GM12878 (cell line): ENCODE measurements around the gene PAK5.

ENCODE experiments used
- BRCA1 ChIP-seq: IDR thresholded peaks from 2 replicates; pipeline ENCODE4 v1.6.1; 2011; ENCODE audit warnings: low read depth, low read length, improper control_type of control experiment
- CHD1 ChIP-seq: IDR thresholded peaks from 2 replicates; pipeline ENCODE4 v1.6.1; 2012; ENCODE audit warnings: low read depth, low read length, improper control_type of control experiment
- CHD2 ChIP-seq: IDR thresholded peaks from 2 replicates; pipeline ENCODE4 v1.6.1; 2011; ENCODE audit warnings: low read depth, low read length, improper control_type of control experiment, borderline replicate concordance
- CTCF ChIP-seq, 3 experiments: IDR thresholded peaks in 2 of 3; conservative IDR thresholded peaks in 1 of 3; 2 replicates each; pipeline ENCODE4 v1.5.1; 2011; ENCODE audit warnings: low read depth in 3 of 3, low read length in 3 of 3, mild to moderate bottlenecking in 3 of 3, control low read depth in 2 of 3, moderate library complexity in 2 of 3, inconsistent platforms in 1 of 3, mixed read lengths in 1 of 3; ENCODE audit not compliant: control insufficient read depth in 2 of 3, insufficient read depth in 1 of 3; ENCODE audit errors: extremely low read depth in 1 of 3
- FOS ChIP-seq: IDR thresholded peaks from 3 replicates; pipeline ENCODE4 v1.6.1; 2011; ENCODE audit warnings: borderline replicate concordance; ENCODE audit not compliant: insufficient read length; ENCODE audit errors: extremely low read depth
- FOXM1 ChIP-seq: IDR thresholded peaks from 2 replicates; pipeline ENCODE4 v1.6.1; 2012; ENCODE audit warnings: low read depth, mild to moderate bottlenecking, inconsistent platforms, low read length, moderate library complexity
- LARP7 ChIP-seq: fragments of 450-650 bp; IDR thresholded peaks from 2 replicates; pipeline ENCODE4 v1.6.1; 2017; ENCODE audit warnings: mild to moderate bottlenecking
- NFYB ChIP-seq: IDR thresholded peaks from 2 replicates; pipeline ENCODE4 v1.6.1; 2011; ENCODE audit warnings: low read depth, mild to moderate bottlenecking, low read length, improper control_type of control experiment, moderate library complexity; ENCODE audit not compliant: insufficient read depth
- PRDM15 ChIP-seq: fragments of 450-650 bp; formaldehyde crosslinking; IDR thresholded peaks from 2 replicates; pipeline ENCODE4 v1.4.0; 2020; ENCODE audit warnings: mild to moderate bottlenecking, moderate library complexity
- REST ChIP-seq: IDR thresholded peaks from 2 replicates; pipeline ENCODE4 v1.6.1; 2012; ENCODE audit warnings: mild to moderate bottlenecking, low read depth, low read length
- SIN3A ChIP-seq: IDR thresholded peaks from 2 replicates; pipeline ENCODE4 v1.6.1; 2012; ENCODE audit warnings: low read depth, low read length, improper control_type of control experiment
- TAF1 ChIP-seq: IDR thresholded peaks from 2 replicates; pipeline ENCODE4 v1.6.1; 2011; ENCODE audit warnings: mild to moderate bottlenecking, low read depth, low read length, borderline replicate concordance
- YY1 ChIP-seq: IDR thresholded peaks from 2 replicates; pipeline ENCODE4 v1.6.1; 2011; ENCODE audit warnings: low read depth, mild to moderate bottlenecking, low read length

- TF ChIP-seq BRCA1 (no peak), FOS (no peak), FOXM1 (no peak), CTCF (IDR thresholded peaks at IDR 0.05 in 2 of 3, conservative IDR thresholded peaks at IDR 0.05 in 1 of 3; ENCODE audit: control insufficient read depth in 2 of 3, extremely low read depth in 1 of 3, insufficient read depth in 1 of 3, low read depth in 3 of 3, low read length in 3 of 3) (no peak), TAF1 (no peak), YY1 (no peak), LARP7 (no peak), SIN3A (no peak), CHD2 (no peak), REST (no peak), CHD1 (no peak), PRDM15 (CRISPR knock-in tag) (no peak), NFYB (no peak)
These were observed 256.7 kb downstream of the PAK5 start for GRCh38 chr20:9582137-9582536.
